ENCODE measurements around the gene KRTAP5-8. TPM values are rescaled to one million over a fixed set of nuclear protein-coding genes. Genes with fewer than 3 reads are reported as not detected.

Gene KRTAP5-8
- total RNA-seq, 1 donor from 2014 or later = not detected

- no peak for TF ChIP-seq CTCF (conservative IDR thresholded peaks at IDR 0.05)
- H3K9me3 Mint-ChIP-seq = no peaks in the 10 kb centered on the region
- H3K27me3 Mint-ChIP-seq (ENCODE audit: low read depth) = no peaks in the 10 kb centered on the region
- no peak overlapping the region for H3K4me3 Mint-ChIP-seq
- no peaks in the 10 kb centered on the region for H3K36me3 Mint-ChIP-seq (ENCODE audit: low read depth)
- no peak overlapping the region for H3K27ac Mint-ChIP-seq (ENCODE audit: unreplicated experiment)
- H3K4me1 Mint-ChIP-seq = no peaks in the 10 kb centered on the region
- DNase-seq (ENCODE audit: low read depth, low spot score) = no peak
Measured at GRCh38 chr11:71551711-71552110, 13.9 kb downstream of the KRTAP5-8 start.

- TF ChIP-seq CTCF (conservative IDR thresholded peaks at IDR 0.05) = no peak
- Mint-ChIP-seq H3K27me3 (ENCODE audit: low read depth) (no peaks in the 10 kb centered on the region), H3K36me3 (ENCODE audit: low read depth) (no peaks in the 10 kb centered on the region), H3K4me3 (no peak overlapping the region), H3K9me3 (peaks cover 2% of the 10 kb centered on the region), H3K4me1 (no peaks in the 10 kb centered on the region), H3K27ac (ENCODE audit: unreplicated experiment) (no peak overlapping the region)
- DNase-seq (ENCODE audit: low read depth, low spot score) = no peak
Measured at GRCh38 chr11:71554996-71555395, 17.2 kb downstream of the KRTAP5-8 start.

GRCh38 chr11:71555508-71555907, 17.7 kb downstream of the KRTAP5-8 start:
- Mint-ChIP-seq H3K4me1 (no peaks in the 10 kb centered on the region), H3K27ac (ENCODE audit: unreplicated experiment) (no peak overlapping the region), H3K36me3 (ENCODE audit: low read depth) (peaks cover 2% of the 10 kb centered on the region), H3K9me3 (peaks cover 4% of the 10 kb centered on the region), H3K27me3 (ENCODE audit: low read depth) (no peaks in the 10 kb centered on the region), H3K4me3 (no peak overlapping the region)
- no peak for TF ChIP-seq CTCF (conservative IDR thresholded peaks at IDR 0.05)
- no peak for DNase-seq (ENCODE audit: low read depth, low spot score)

- Mint-ChIP-seq H3K36me3 (ENCODE audit: low read depth) (peaks cover 2% of the 10 kb centered on the region), H3K9me3 (peaks cover 4% of the 10 kb centered on the region), H3K4me3 (no peak overlapping the region), H3K27me3 (ENCODE audit: low read depth) (no peaks in the 10 kb centered on the region), H3K4me1 (no peaks in the 10 kb centered on the region), H3K27ac (ENCODE audit: unreplicated experiment) (no peak overlapping the region)
- TF ChIP-seq CTCF (conservative IDR thresholded peaks at IDR 0.05) = no peak
- DNase-seq (ENCODE audit: low read depth, low spot score) = no peak
Measured at GRCh38 chr11:71556018-71556417, 18.2 kb downstream of the KRTAP5-8 start.

- no peak for DNase-seq (ENCODE audit: low read depth, low spot score)
- H3K27me3 Mint-ChIP-seq (ENCODE audit: low read depth) = peaks cover under 1% of the 10 kb centered on the region
- no peak overlapping the region for H3K4me3 Mint-ChIP-seq
- H3K4me1 Mint-ChIP-seq = no peaks in the 10 kb centered on the region
- no peak overlapping the region for H3K27ac Mint-ChIP-seq (ENCODE audit: unreplicated experiment)
- peaks cover 2% of the 10 kb centered on the region for H3K36me3 Mint-ChIP-seq (ENCODE audit: low read depth)
- peaks cover 4% of the 10 kb centered on the region for H3K9me3 Mint-ChIP-seq
- no peak for TF ChIP-seq CTCF (conservative IDR thresholded peaks at IDR 0.05)
Measured at GRCh38 chr11:71557257-71557656, 19.4 kb downstream of the KRTAP5-8 start.

GRCh38 chr11:71558996-71559395, 21.2 kb downstream of the KRTAP5-8 start:
- H3K4me3 Mint-ChIP-seq = no peak overlapping the region
- H3K27ac Mint-ChIP-seq (ENCODE audit: unreplicated experiment) = no peak overlapping the region

More at GRCh38 chr11:71558996-71559395, 21.2 kb downstream of the KRTAP5-8 start:
- TF ChIP-seq CTCF (conservative IDR thresholded peaks at IDR 0.05) = no peak
- Mint-ChIP-seq H3K9me3 (peaks cover 4% of the 10 kb centered on the region), H3K27me3 (ENCODE audit: low read depth) (peaks cover 8% of the 10 kb centered on the region), H3K36me3 (ENCODE audit: low read depth) (peaks cover 2% of the 10 kb centered on the region), H3K4me1 (no peaks in the 10 kb centered on the region)
- no peak for DNase-seq (ENCODE audit: low read depth, low spot score)
